Panc1 (cell line): Measurements from ENCODE around the gene TNFRSF25. TPM values are rescaled to one million over a fixed set of nuclear protein-coding genes. Genes with fewer than 3 reads are reported as not detected.

ENCODE experiments used
- ATAC-seq: fragments of 200-7000 bp; cut with Tn5 transposase; 2 replicates; pipeline ENCODE4 v1.9.1; 2020; ENCODE audit warnings: mild to moderate bottlenecking, moderate library complexity
- BruUV-seq: library from RNA; stranded (reverse); fragments of 400-500 nt; replicated peaks from 2 replicates; lab custom pipeline; 2021; lab: Mats Ljungman, UMichigan
- CTCF ChIA-PET: fragments of 300-600 bp; sonication (Branson Sonifier 250); formaldehyde crosslinking; loops from one replicate; lab custom pipeline; 2022; ENCODE audit warnings: antibody characterized with exemption; lab: Charles Lee
- POLR2A ChIA-PET: fragments of 300-600 bp; sonication (Branson Sonifier 250); formaldehyde crosslinking; loops from one replicate; lab custom pipeline; 2022; ENCODE audit warnings: antibody characterized with exemption; lab: Charles Lee
- DNase-seq: peaks from one replicate; pipeline ENCODE4 v3.0.0-alpha.2; 2010; ENCODE audit warnings: low read depth, low spot score
- H3K27ac ChIP-seq: 2 replicates; pipeline ENCODE4 v1.5.1; 2011; ENCODE audit warnings: mild to moderate bottlenecking, low read length, inconsistent platforms
- H3K27me3 ChIP-seq: fragments of 200-500 bp; sonication (Bioruptor generic); 2 replicates; pipeline ENCODE4 v1.6.0; 2014; ENCODE audit warnings: low read length, inconsistent platforms; ENCODE audit not compliant: control insufficient read depth, insufficient read depth
- H3K36me3 ChIP-seq: fragments of 200-500 bp; sonication (Bioruptor generic); 2 replicates; pipeline ENCODE4 v1.5.1; 2014; ENCODE audit warnings: inconsistent platforms, mild to moderate bottlenecking, low read length, moderate library complexity; ENCODE audit not compliant: control insufficient read depth, insufficient read depth
- H3K4me1 ChIP-seq: 2 replicates; pipeline ENCODE4 v1.5.1; 2011; ENCODE audit warnings: inconsistent platforms, mild to moderate bottlenecking, low read length, moderate library complexity; ENCODE audit not compliant: control insufficient read depth, insufficient read depth
- H3K4me3 ChIP-seq, 2 experiments: 2 replicates each; pipeline ENCODE4 v1.5.1; 2011 to 2012; ENCODE audit warnings: low read depth in 2 of 2, low read length in 2 of 2, mild to moderate bottlenecking in 2 of 2, inconsistent platforms in 1 of 2, moderate library complexity in 1 of 2
- H3K9me3 ChIP-seq: fragments of 200-500 bp; sonication (Bioruptor generic); 2 replicates; pipeline ENCODE4 v1.5.1; 2014; ENCODE audit warnings: low read depth, mild to moderate bottlenecking, inconsistent platforms, low read length, moderate library complexity; ENCODE audit not compliant: control insufficient read depth, insufficient read depth
- POLR2AphosphoS5 ChIP-seq: IDR thresholded peaks from 2 replicates; pipeline ENCODE4 v1.6.1; 2012; ENCODE audit warnings: mild to moderate bottlenecking, low read depth, low read length, moderate library complexity
- SIN3A ChIP-seq: IDR thresholded peaks from 2 replicates; pipeline ENCODE4 v1.6.1; 2012; ENCODE audit warnings: low read depth, mild to moderate bottlenecking, low read length, moderate library complexity, borderline replicate concordance; ENCODE audit not compliant: insufficient read depth
- TCF7L2 ChIP-seq: IDR thresholded peaks from 2 replicates; pipeline ENCODE4 v1.6.1; 2011; ENCODE audit warnings: mild to moderate bottlenecking, low read depth, low read length, inconsistent platforms
- in situ Hi-C: cut with HindIII; loops from 2 replicates; pipeline ENCODE4 v1.10.0; 2016; ENCODE audit warnings: low sequenced_read_pairs, low pct_unique_long_range_greater_than_20kb
- intact Hi-C: fragments of 100-400 bp; cut with micrococcal nuclease; formaldehyde crosslinking; loops from one replicate; pipeline ENCODE4 v1.10.0; 2022; ENCODE audit not compliant: unreplicated experiment
- total RNA-seq: library from RNA; stranded (reverse); gene quantifications from one replicate; pipeline ENCODE4 v1.2.1, GENCODE V29; 2021; ENCODE audit not compliant: unreplicated experiment
- TF ChIP-seq, protein P1 (sequence below): fragments of 450-650 bp; IDR thresholded peaks from 2 replicates; pipeline ENCODE4 v1.5.1; 2017; ENCODE audit warnings: mild to moderate bottlenecking
- TF ChIP-seq, protein P2 (sequence below), 2 experiments: IDR thresholded peaks; 2 replicates each; pipeline ENCODE4 v1.6.1; 2011 to 2012; ENCODE audit warnings: low read depth in 2 of 2, control low read depth in 1 of 2, low read length in 1 of 2, mild to moderate bottlenecking in 1 of 2, moderate library complexity in 1 of 2; ENCODE audit not compliant: insufficient read depth in 1 of 2

Gene TNFRSF25
- total RNA-seq, 1 experiment from 2014 or later: 7.0 TPM

DNA sequence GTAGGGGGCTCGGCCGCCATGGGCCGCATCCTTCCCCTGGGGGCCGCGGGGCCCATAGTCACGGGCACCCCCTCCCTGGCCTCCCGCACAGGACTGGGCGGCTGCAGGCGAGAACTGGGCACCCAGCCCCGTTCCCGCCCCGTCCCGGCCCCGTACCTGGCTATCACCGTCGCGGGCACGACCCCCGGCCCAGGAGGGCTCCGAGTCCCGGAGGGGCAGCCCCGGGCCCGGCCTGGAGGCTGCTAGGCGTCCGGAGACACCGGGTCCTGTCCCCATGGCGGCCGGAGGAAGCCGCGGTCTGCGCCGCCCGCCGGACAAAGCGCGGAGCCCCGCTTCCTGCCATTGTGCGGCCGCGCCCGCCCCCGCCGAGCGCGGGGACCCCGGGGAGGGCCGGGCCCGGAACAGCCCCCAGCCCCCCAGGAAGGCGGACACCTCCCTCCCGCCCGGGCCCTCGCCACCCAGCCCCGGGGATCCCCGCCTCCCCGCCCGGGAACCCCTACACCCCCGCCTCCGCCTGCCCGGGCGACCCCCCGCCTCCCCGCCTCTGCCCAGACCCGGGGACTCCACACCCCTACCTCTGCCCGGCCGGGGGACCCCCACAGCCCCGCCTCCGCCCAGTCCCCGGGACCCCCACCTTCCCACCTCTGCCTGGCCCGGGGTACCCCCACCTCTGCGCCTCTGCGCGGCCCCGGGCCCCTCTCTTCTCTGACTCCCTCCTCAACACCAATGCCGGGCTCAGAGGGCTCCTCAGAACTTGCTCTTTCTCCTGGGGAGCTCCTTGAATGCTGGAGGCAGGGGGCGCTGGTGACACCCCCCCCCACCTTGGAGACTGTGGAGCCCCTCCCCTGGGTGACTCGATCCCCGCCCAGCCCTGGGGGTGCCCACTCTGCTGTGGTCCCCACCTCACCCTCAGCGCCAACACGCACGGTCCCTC lies 19.5 kb upstream of the TNFRSF25 start:
- Histone ChIP-seq H3K4me1 (peaks cover 16% of the 10 kb centered on the region), H3K4me3 (peak overlapping the region in 1 of 2 experiments; percentile 26; a peak in 1 of 4 replicates), H3K9me3 (no peaks in the 10 kb centered on the region), H3K36me3 (no peaks in the 10 kb centered on the region; the same call in 1 of the 2 replicates), H3K27me3 (no peaks in the 10 kb centered on the region), H3K27ac (no peak overlapping the region)
- DNase-seq (no peak), ATAC-seq (no peak)
- intact Hi-C loops (no loop called here), in situ Hi-C loops (no loop called here)
- ChIA-PET CTCF (interaction anchor here (0.8 kb wide), 1 partner anchor 34 kb away, joined by 3 read pairs; no protein-coding TSS in a partner anchor), POLR2A (no interaction called here)
- no TSS peak for BruUV-seq
- no peak for TF ChIP-seq POLR2AphosphoS5
- TF ChIP-seq SIN3A: no peak
- no peak for TF ChIP-seq TCF7L2

DNA sequence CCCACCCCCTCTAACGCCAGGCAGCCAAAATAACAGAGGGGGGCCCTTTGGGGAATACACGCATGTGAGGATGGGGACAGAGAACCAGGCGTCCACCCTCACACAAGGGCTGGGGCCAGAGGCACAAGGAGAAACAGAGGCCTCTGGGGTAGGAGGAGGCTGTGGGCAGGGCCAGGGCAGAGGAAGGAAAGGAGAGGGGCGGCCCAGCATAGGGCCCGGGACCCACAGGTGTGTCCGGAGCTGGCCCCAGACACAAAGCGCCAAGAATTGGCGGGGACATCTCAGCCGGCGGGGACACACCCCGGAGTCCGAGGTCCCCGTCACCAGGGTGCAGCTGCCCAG lies 18.8 kb upstream of the TNFRSF25 start:
- H3K27ac ChIP-seq: no peak overlapping the region
- DNase-seq: no peak
- CTCF ChIA-PET: no interaction called here
- no TSS peak for BruUV-seq
- in situ Hi-C loops (no loop called here), intact Hi-C loops (no loop called here)
- H3K36me3 ChIP-seq: no peaks in the 10 kb centered on the region
- H3K4me3 ChIP-seq: peak overlapping the region in 1 of 2 experiments; percentile 26; a peak in 1 of 4 replicates
- H3K4me1 ChIP-seq: peaks cover 16% of the 10 kb centered on the region
- no peak for TF ChIP-seq POLR2AphosphoS5
- TF ChIP-seq, protein P1, sequence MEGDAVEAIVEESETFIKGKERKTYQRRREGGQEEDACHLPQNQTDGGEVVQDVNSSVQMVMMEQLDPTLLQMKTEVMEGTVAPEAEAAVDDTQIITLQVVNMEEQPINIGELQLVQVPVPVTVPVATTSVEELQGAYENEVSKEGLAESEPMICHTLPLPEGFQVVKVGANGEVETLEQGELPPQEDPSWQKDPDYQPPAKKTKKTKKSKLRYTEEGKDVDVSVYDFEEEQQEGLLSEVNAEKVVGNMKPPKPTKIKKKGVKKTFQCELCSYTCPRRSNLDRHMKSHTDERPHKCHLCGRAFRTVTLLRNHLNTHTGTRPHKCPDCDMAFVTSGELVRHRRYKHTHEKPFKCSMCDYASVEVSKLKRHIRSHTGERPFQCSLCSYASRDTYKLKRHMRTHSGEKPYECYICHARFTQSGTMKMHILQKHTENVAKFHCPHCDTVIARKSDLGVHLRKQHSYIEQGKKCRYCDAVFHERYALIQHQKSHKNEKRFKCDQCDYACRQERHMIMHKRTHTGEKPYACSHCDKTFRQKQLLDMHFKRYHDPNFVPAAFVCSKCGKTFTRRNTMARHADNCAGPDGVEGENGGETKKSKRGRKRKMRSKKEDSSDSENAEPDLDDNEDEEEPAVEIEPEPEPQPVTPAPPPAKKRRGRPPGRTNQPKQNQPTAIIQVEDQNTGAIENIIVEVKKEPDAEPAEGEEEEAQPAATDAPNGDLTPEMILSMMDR: no peak
- TF ChIP-seq, protein P2, sequence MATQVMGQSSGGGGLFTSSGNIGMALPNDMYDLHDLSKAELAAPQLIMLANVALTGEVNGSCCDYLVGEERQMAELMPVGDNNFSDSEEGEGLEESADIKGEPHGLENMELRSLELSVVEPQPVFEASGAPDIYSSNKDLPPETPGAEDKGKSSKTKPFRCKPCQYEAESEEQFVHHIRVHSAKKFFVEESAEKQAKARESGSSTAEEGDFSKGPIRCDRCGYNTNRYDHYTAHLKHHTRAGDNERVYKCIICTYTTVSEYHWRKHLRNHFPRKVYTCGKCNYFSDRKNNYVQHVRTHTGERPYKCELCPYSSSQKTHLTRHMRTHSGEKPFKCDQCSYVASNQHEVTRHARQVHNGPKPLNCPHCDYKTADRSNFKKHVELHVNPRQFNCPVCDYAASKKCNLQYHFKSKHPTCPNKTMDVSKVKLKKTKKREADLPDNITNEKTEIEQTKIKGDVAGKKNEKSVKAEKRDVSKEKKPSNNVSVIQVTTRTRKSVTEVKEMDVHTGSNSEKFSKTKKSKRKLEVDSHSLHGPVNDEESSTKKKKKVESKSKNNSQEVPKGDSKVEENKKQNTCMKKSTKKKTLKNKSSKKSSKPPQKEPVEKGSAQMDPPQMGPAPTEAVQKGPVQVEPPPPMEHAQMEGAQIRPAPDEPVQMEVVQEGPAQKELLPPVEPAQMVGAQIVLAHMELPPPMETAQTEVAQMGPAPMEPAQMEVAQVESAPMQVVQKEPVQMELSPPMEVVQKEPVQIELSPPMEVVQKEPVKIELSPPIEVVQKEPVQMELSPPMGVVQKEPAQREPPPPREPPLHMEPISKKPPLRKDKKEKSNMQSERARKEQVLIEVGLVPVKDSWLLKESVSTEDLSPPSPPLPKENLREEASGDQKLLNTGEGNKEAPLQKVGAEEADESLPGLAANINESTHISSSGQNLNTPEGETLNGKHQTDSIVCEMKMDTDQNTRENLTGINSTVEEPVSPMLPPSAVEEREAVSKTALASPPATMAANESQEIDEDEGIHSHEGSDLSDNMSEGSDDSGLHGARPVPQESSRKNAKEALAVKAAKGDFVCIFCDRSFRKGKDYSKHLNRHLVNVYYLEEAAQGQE (IDR thresholded peaks at IDR 0.05; ENCODE audit: insufficient read depth in 1 of 2, low read depth in 2 of 2, low read length in 1 of 2): no peak
- no peak for TF ChIP-seq TCF7L2
- TF ChIP-seq SIN3A: no peak
- ATAC-seq: no peak
- H3K9me3 ChIP-seq: no peaks in the 10 kb centered on the region
- POLR2A ChIA-PET: no interaction called here
- no peaks in the 10 kb centered on the region for H3K27me3 ChIP-seq

DNA sequence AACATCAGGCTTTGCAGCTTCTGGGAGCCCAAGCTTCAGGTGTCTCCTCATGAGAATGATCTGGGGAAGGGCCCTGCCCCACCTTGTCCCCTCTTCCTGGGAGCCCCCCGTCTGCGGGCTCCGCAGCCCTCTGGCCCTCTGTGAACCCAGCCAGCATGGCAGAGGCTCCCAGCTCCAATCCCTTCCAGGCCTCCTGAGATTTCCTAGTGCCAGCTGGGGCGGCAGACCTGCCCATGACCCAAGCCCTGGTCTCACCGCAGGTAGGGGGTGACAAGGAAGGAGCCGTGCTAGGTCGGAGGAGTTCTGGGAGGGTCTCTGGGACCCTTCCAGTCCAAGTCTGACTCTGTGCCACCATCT lies 17.8 kb upstream of the TNFRSF25 start:
- DNase-seq (no peak), ATAC-seq (no peak)
- in situ Hi-C loops (no loop called here), intact Hi-C loops (no loop called here)
- POLR2A ChIA-PET: no interaction called here
- BruUV-seq: no TSS peak
- CTCF ChIA-PET: no interaction called here
- Histone ChIP-seq H3K27me3 (no peaks in the 10 kb centered on the region), H3K9me3 (no peaks in the 10 kb centered on the region), H3K4me1 (peaks cover 9% of the 10 kb centered on the region), H3K4me3 (no peak overlapping the region), H3K36me3 (no peaks in the 10 kb centered on the region), H3K27ac (no peak overlapping the region)
- no peak for TF ChIP-seq TCF7L2
- TF ChIP-seq, protein P1: no peak
- TF ChIP-seq SIN3A: no peak
- TF ChIP-seq, protein P2 (IDR thresholded peaks at IDR 0.05; ENCODE audit: insufficient read depth in 1 of 2, low read depth in 2 of 2, low read length in 1 of 2): no peak
- no peak for TF ChIP-seq POLR2AphosphoS5
